ENCODE results near the gene TBC1D10A. TPM values are rescaled to one million over a fixed set of nuclear protein-coding genes. Genes with fewer than 3 reads are reported as not detected.

Gene TBC1D10A
- total RNA-seq, 1 experiment from 2014 or later = 11.1 TPM

- TF ChIP-seq ZNF138 (CRISPR knock-in tag; conservative IDR thresholded peaks at IDR 0.05) (no peak), ZNF281 (CRISPR knock-in tag; IDR thresholded peaks at IDR 0.05) (no peak), PREB (CRISPR knock-in tag; IDR thresholded peaks at IDR 0.05; ENCODE audit: borderline replicate concordance) (no peak), ZSCAN18 (CRISPR knock-in tag; IDR thresholded peaks at IDR 0.05) (peak; percentile 62; the same call in 1 of the 2 replicates), JUN (CRISPR knock-in tag; IDR thresholded peaks at IDR 0.05) (no peak), FOXJ3 (CRISPR knock-in tag; IDR thresholded peaks at IDR 0.05; ENCODE audit: borderline replicate concordance) (no peak), ATF1 (CRISPR knock-in tag; IDR thresholded peaks at IDR 0.05) (no peak), MLX (CRISPR knock-in tag; IDR thresholded peaks at IDR 0.05) (no peak), SP1 (CRISPR knock-in tag; conservative IDR thresholded peaks at IDR 0.05) (no peak), CDX4 (CRISPR knock-in tag; IDR thresholded peaks at IDR 0.05; ENCODE audit: borderline replicate concordance) (no peak), NFE2L1 (CRISPR knock-in tag; IDR thresholded peaks at IDR 0.05) (no peak), SMAD4 (CRISPR knock-in tag; IDR thresholded peaks at IDR 0.05) (no peak), GRHL2 (CRISPR knock-in tag; IDR thresholded peaks at IDR 0.05; ENCODE audit: insufficient replicate concordance, severe bottlenecking) (no peak), CREB1 (CRISPR knock-in tag; IDR thresholded peaks at IDR 0.05) (no peak), RORB (CRISPR knock-in tag; IDR thresholded peaks at IDR 0.05) (no peak), CTCF (IDR thresholded peaks at IDR 0.05) (peak; percentile 61), ATF2 (CRISPR knock-in tag; IDR thresholded peaks at IDR 0.05; ENCODE audit: borderline replicate concordance, low read depth) (no peak), NR3C1 (CRISPR knock-in tag; conservative IDR thresholded peaks at IDR 0.05; ENCODE audit: low read depth) (no peak), ZNF423 (CRISPR knock-in tag; IDR thresholded peaks at IDR 0.05) (peak; percentile 67; the same call in 1 of the 2 replicates), OVOL2 (CRISPR knock-in tag; IDR thresholded peaks at IDR 0.05; ENCODE audit: borderline replicate concordance) (no peak), MYBL2 (CRISPR knock-in tag; IDR thresholded peaks at IDR 0.05) (no peak), GABPB1 (CRISPR knock-in tag; IDR thresholded peaks at IDR 0.05) (no peak), IRF2 (CRISPR knock-in tag; IDR thresholded peaks at IDR 0.05; ENCODE audit: borderline replicate concordance, low read depth) (no peak), ZNF416 (CRISPR knock-in tag; IDR thresholded peaks at IDR 0.05) (no peak), ZNF512 (CRISPR knock-in tag; IDR thresholded peaks at IDR 0.05; ENCODE audit: borderline replicate concordance) (no peak), ETV6 (CRISPR knock-in tag; IDR thresholded peaks at IDR 0.05) (no peak), ZBTB43 (CRISPR knock-in tag; IDR thresholded peaks at IDR 0.05) (no peak)
Measured at GRCh38 chr22:30287648-30288418, 38.9 kb downstream of the TBC1D10A start (continued).
